ENCODE data around the gene PPP1R12B.
"Not testable (repeated sequence)": the region's sequence is repeated elsewhere in the genome, so short reads cannot be mapped to it uniquely, and the experiment has no call there.

The PPP1R12B gene

DNA sequence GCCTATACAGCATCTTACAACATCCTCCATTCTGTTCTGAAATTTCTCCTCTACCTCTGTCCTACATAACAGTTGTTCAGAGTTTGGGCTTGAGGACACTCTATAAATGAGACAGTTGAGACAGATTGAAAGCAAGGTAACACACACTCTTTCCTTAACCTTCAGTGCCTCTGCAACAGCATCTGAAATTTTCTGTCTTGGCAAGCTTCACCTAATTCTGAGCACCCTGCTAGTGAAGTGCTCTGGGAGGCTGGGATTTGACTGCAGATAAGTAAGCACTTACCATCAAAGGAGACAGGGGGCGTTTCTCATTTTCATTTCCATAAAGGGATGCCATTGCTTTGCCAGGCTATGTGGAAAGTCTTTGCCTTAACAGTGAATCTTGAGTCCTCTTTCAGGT is 53.3 kb downstream of the PPP1R12B start:
- not testable (repeated sequence) for H3K36me3 ChIP-seq (ENCODE audit: control insufficient read depth, insufficient read depth, low read length); H3K27me3 ChIP-seq (ENCODE audit: control insufficient read depth, insufficient read depth, low read length, poor library complexity, severe bottlenecking); H3K27ac ChIP-seq (ENCODE audit: insufficient read depth, low read depth, low read length, poor library complexity, severe bottlenecking); H3K4me3 ChIP-seq (ENCODE audit: insufficient read depth, low read depth, low read length); H3K9me3 ChIP-seq (ENCODE audit: control insufficient read depth, low read length); H3K4me1 ChIP-seq (ENCODE audit: control insufficient read depth, insufficient read depth, low read length)
- WGBS, 2 experiments = no CpG with 5 or more reads among the region's 1 CpG

DNA sequence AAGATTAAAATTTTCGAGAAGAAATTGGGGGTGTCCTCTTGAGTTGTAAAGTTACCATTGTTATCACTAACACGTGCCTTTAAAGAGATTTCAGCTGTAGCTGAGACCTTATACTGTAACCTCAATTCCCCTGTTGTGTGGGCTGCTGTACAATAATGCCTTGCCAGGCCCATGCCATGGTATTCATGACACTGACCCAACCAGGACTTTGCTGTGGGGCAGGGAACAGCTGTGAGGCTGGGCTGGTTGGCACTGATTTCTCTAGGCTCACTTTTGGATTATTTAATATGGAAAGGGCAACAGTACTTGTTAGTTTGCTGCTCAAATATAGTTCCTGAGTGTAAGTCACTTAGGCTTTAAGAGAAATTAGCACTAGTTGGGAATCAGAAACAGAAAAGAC is 54.9 kb downstream of the PPP1R12B start:
- not testable (repeated sequence) for H3K4me1 ChIP-seq (ENCODE audit: control insufficient read depth, insufficient read depth, low read length); H3K27ac ChIP-seq (ENCODE audit: insufficient read depth, low read depth, low read length, poor library complexity, severe bottlenecking); H3K9me3 ChIP-seq (ENCODE audit: control insufficient read depth, low read length); H3K4me3 ChIP-seq (ENCODE audit: insufficient read depth, low read depth, low read length); H3K36me3 ChIP-seq (ENCODE audit: control insufficient read depth, insufficient read depth, low read length); H3K27me3 ChIP-seq (ENCODE audit: control insufficient read depth, insufficient read depth, low read length, poor library complexity, severe bottlenecking)
- 97 to 98% methylated on average over 2 of the region's 2 CpGs for WGBS, 2 experiments

DNA sequence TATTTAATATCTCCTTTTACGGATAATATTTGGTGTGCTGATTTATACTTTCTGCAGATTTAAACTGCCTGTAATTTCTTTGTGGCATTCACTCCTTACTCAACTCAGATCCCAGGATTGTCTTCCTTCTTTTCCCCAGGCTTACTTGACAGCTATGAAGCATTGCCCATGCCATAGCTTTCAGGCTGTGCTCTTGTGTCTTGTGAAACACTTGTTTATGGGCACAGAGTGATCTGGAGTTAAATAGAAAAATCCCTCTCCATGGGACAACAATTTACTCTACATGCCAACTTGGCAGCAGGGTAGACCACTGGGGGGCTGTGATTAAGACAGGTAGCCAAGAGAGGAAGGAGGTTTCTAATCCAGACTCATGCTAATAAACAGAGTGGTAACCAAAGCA is 57.4 kb downstream of the PPP1R12B start:
- 100% methylated on average over 1 of the region's 1 CpG; no CpG with 5 or more reads in 1 of the 2 experiments for WGBS, 2 experiments

DNA sequence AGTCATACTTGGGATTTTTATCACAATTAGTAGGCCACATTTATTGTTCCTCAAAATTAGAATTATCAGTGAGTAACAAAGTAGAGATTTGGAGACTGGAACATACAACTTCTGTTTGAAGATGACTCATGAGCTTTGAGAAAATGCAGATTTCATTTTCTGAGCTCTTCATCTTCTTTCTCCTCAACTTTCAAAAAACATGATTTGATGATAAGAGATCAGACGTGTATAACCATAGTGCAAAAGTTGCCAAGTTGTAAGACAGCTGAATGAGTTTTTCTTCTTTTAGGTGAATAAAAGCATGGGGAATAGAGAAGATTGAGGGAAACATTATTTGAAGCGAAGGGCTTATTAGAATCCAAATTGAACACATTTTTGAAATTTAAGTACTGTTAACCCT is 58.4 kb downstream of the PPP1R12B start:
- WGBS, 2 experiments = 96 to 97% methylated on average over 1 to 2 of the region's 2 CpGs
- not testable (repeated sequence) for H3K9me3 ChIP-seq (ENCODE audit: control insufficient read depth, low read length); H3K4me3 ChIP-seq (ENCODE audit: insufficient read depth, low read depth, low read length); H3K4me1 ChIP-seq (ENCODE audit: control insufficient read depth, insufficient read depth, low read length); H3K27me3 ChIP-seq (ENCODE audit: control insufficient read depth, insufficient read depth, low read length, poor library complexity, severe bottlenecking); H3K27ac ChIP-seq (ENCODE audit: insufficient read depth, low read depth, low read length, poor library complexity, severe bottlenecking); H3K36me3 ChIP-seq (ENCODE audit: control insufficient read depth, insufficient read depth, low read length)

More for the DNA sequence above, 57.4 kb downstream of the PPP1R12B start:
- Histone ChIP-seq H3K27me3 (ENCODE audit: control insufficient read depth, insufficient read depth, low read length, poor library complexity, severe bottlenecking) (no peaks in the 10 kb centered on the region), H3K4me3 (ENCODE audit: insufficient read depth, low read depth, low read length) (no peak overlapping the region), H3K9me3 (ENCODE audit: control insufficient read depth, low read length) (no peaks in the 10 kb centered on the region), H3K36me3 (ENCODE audit: control insufficient read depth, insufficient read depth, low read length) (no peaks in the 10 kb centered on the region), H3K27ac (ENCODE audit: insufficient read depth, low read depth, low read length, poor library complexity, severe bottlenecking) (no peak overlapping the region), H3K4me1 (ENCODE audit: control insufficient read depth, insufficient read depth, low read length) (no peaks in the 10 kb centered on the region)

DNA sequence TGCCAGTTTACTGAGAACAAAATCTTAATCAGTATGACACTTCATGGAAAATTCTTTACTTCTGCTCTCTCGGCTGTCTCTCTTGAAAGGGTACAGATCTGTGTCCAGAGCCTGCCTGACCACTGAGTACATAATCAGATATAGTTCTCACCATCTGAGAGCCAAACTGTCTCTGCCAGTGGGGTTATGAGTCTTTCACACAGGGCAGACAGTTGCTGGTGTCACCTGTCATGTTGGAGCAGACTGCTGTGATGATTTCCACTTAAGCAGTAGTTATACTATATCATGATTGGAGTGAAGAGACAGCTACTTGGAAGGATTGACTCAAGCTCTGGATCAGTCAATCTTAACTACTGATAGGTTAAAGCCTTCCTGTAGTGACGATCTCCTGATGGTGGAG is 58.9 kb downstream of the PPP1R12B start:
- H3K4me3 ChIP-seq (ENCODE audit: insufficient read depth, low read depth, low read length); H3K9me3 ChIP-seq (ENCODE audit: control insufficient read depth, low read length); H3K4me1 ChIP-seq (ENCODE audit: control insufficient read depth, insufficient read depth, low read length); H3K36me3 ChIP-seq (ENCODE audit: control insufficient read depth, insufficient read depth, low read length); H3K27me3 ChIP-seq (ENCODE audit: control insufficient read depth, insufficient read depth, low read length, poor library complexity, severe bottlenecking); H3K27ac ChIP-seq (ENCODE audit: insufficient read depth, low read depth, low read length, poor library complexity, severe bottlenecking): not testable (repeated sequence)
- 93 to 100% methylated on average over 2 of the region's 2 CpGs for WGBS, 2 experiments

DNA sequence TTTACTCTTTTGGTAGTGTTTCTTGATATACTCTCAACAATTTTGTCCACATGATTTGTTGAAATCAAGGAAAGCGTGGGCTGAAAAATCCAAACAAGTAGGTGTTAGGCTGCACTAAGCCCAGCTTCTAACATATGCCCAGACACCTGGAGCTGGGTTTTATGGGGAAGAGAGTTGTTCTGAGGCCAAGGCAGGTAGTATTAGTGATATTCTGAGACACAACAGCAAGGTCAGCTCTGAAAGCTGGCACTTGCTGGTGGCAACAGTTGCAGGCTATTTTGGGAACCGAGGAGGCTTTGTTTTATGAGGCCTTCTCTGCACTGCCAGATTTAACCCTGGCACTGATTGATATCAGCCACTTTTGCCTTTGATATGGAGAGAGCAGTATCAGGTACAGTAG is 61.8 kb downstream of the PPP1R12B start:
- H3K27me3 ChIP-seq (ENCODE audit: control insufficient read depth, insufficient read depth, low read length, poor library complexity, severe bottlenecking); H3K4me3 ChIP-seq (ENCODE audit: insufficient read depth, low read depth, low read length); H3K36me3 ChIP-seq (ENCODE audit: control insufficient read depth, insufficient read depth, low read length); H3K4me1 ChIP-seq (ENCODE audit: control insufficient read depth, insufficient read depth, low read length); H3K27ac ChIP-seq (ENCODE audit: insufficient read depth, low read depth, low read length, poor library complexity, severe bottlenecking); H3K9me3 ChIP-seq (ENCODE audit: control insufficient read depth, low read length): not testable (repeated sequence)
- WGBS, 2 experiments = 88 to 94% methylated on average over 2 of the region's 2 CpGs

DNA sequence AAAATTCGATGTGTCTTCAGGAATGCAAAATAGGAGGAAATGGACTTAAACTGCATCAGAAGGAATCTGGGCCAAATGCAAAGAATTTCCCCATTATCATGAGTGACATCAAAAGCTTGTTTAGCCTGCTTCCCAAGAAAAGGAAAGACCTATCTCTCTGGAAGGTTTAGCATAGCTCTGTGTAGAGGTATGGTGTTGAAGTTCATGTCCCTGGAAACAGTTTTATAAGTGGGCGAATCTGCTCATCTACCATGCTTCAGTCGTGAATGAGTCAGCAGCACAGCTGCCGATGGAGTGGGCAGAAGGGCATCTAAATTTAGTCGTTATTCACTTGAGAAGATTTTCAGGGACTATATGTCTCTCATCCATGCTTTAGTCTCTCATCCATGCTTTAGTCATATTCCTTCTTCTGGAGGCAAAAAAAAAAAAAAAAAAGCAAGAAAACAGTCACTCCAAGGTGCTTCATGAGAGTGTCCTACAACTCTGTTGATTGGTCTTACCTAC is 62.4 kb downstream of the PPP1R12B start:
- not testable (repeated sequence) for H3K27ac ChIP-seq (ENCODE audit: insufficient read depth, low read depth, low read length, poor library complexity, severe bottlenecking)

DNA sequence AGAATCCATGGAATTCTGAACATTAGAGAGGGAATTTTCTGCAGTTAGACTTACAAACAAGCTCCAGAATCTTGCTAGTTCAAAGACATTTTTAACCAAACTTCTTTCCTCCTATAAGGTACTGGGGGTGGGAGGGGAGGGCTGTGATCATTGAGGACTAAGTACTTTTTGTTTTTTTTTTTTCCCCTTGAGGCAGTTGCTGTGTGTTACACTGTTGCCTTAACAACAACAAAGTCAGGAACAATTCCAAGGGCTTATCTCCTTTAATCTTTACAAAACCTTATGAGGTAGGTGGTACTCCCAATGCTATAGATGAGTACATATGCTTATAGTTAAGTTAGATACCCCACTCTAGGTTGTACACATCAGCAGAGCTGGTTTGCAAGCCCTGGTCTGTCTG is 62.9 kb downstream of the PPP1R12B start:
- no peak overlapping the region for H3K27ac ChIP-seq (ENCODE audit: insufficient read depth, low read depth, low read length, poor library complexity, severe bottlenecking)
- no peaks in the 10 kb centered on the region for H3K4me1 ChIP-seq (ENCODE audit: control insufficient read depth, insufficient read depth, low read length)
- H3K4me3 ChIP-seq (ENCODE audit: insufficient read depth, low read depth, low read length) = no peak overlapping the region
- H3K36me3 ChIP-seq (ENCODE audit: control insufficient read depth, insufficient read depth, low read length) = no peaks in the 10 kb centered on the region
- H3K9me3 ChIP-seq (ENCODE audit: control insufficient read depth, low read length) = no peaks in the 10 kb centered on the region
- no peaks in the 10 kb centered on the region for H3K27me3 ChIP-seq (ENCODE audit: control insufficient read depth, insufficient read depth, low read length, poor library complexity, severe bottlenecking)

More for the DNA sequence above, 62.4 kb downstream of the PPP1R12B start:
- not testable (repeated sequence) for H3K9me3 ChIP-seq (ENCODE audit: control insufficient read depth, low read length); H3K27me3 ChIP-seq (ENCODE audit: control insufficient read depth, insufficient read depth, low read length, poor library complexity, severe bottlenecking); H3K36me3 ChIP-seq (ENCODE audit: control insufficient read depth, insufficient read depth, low read length); H3K4me3 ChIP-seq (ENCODE audit: insufficient read depth, low read depth, low read length); H3K4me1 ChIP-seq (ENCODE audit: control insufficient read depth, insufficient read depth, low read length)
- WGBS, 2 experiments = 75 to 83% methylated on average over 5 of the region's 5 CpGs

DNA sequence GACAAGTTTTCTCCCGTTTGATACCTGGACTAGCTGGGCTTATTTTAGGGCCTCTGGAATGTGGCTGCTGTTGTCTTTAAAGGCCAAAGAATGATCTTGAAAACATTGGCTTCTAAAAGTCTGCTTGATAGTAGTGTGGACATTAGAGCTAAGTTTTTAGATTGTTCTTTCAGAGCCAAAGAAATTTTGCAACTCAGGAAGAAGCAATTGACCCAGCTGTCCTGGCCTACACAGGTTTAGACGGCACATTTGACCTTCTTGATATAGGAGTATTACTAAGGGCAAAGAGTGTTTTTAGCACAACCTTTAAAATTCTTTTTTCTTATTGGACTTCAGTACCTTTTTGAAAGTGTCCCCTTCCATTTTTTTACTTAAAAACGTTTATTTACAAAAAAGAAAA is 63.9 kb downstream of the PPP1R12B start:
- not testable (repeated sequence) for H3K9me3 ChIP-seq (ENCODE audit: control insufficient read depth, low read length)
- WGBS, 2 experiments = 75 to 80% methylated on average over 1 of the region's 3 CpGs

DNA sequence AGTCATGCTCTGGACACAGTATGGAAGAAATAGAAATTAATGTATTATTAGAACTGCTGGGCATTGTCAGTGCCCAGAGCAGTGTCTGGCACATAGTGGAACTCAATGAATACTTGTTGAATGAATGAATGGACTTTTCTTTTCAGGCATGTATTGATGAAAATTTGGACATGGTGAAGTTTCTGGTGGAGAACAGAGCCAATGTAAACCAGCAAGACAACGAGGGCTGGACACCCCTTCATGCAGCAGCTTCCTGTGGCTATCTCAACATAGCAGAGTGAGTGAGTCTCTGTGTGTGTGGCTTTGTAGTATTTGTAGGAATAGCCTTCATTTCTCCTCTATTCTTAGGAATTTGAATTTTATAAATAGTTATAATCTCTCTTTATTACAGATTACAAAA is 68.1 kb downstream of the PPP1R12B start:
- Histone ChIP-seq H3K9me3 (ENCODE audit: control insufficient read depth, low read length) (no peaks in the 10 kb centered on the region), H3K27ac (ENCODE audit: insufficient read depth, low read depth, low read length, poor library complexity, severe bottlenecking) (no peak overlapping the region), H3K4me3 (ENCODE audit: insufficient read depth, low read depth, low read length) (no peak overlapping the region), H3K36me3 (ENCODE audit: control insufficient read depth, insufficient read depth, low read length) (no peaks in the 10 kb centered on the region), H3K27me3 (ENCODE audit: control insufficient read depth, insufficient read depth, low read length, poor library complexity, severe bottlenecking) (no peaks in the 10 kb centered on the region), H3K4me1 (ENCODE audit: control insufficient read depth, insufficient read depth, low read length) (peaks cover 3% of the 10 kb centered on the region)
- WGBS, 2 experiments = 88 to 96% methylated on average over 1 of the region's 1 CpG

More for the DNA sequence above, 63.9 kb downstream of the PPP1R12B start:
- H3K4me1 ChIP-seq (ENCODE audit: control insufficient read depth, insufficient read depth, low read length); H3K27me3 ChIP-seq (ENCODE audit: control insufficient read depth, insufficient read depth, low read length, poor library complexity, severe bottlenecking); H3K36me3 ChIP-seq (ENCODE audit: control insufficient read depth, insufficient read depth, low read length); H3K4me3 ChIP-seq (ENCODE audit: insufficient read depth, low read depth, low read length); H3K27ac ChIP-seq (ENCODE audit: insufficient read depth, low read depth, low read length, poor library complexity, severe bottlenecking): not testable (repeated sequence)

DNA sequence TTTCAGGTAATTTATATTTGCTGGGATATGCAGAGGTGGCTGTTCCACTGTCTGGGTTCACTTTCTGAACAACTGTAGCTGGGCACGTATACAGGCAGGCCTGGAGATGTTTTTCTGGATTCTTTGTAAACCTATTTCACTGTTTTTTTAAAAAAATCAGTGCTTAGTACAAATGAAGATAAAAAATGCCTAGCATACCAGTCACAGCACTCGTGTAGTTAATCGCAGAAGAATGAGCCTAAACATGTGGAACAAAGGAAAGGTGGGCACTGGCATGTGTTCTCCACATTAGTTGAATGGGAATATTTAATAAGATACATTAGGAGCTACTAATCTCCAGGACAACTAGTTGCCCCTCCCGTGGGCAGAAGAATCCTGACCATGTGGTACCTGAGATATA is 68.6 kb downstream of the PPP1R12B start:
- H3K4me1 ChIP-seq (ENCODE audit: control insufficient read depth, insufficient read depth, low read length); H3K27me3 ChIP-seq (ENCODE audit: control insufficient read depth, insufficient read depth, low read length, poor library complexity, severe bottlenecking); H3K9me3 ChIP-seq (ENCODE audit: control insufficient read depth, low read length); H3K36me3 ChIP-seq (ENCODE audit: control insufficient read depth, insufficient read depth, low read length); H3K4me3 ChIP-seq (ENCODE audit: insufficient read depth, low read depth, low read length): not testable (repeated sequence)
- H3K27ac ChIP-seq (ENCODE audit: insufficient read depth, low read depth, low read length, poor library complexity, severe bottlenecking) = peak overlapping the region; percentile 55
- WGBS, 2 experiments = 85 to 90% methylated on average over 2 to 3 of the region's 4 CpGs

Measured in ectodermal cell (in vitro differentiated cells).